Kidney glomerular epithelial cell (primary cell): Measurements from ENCODE around the gene HYAL1.

ENCODE experiments used
- DNase-seq: peaks from one replicate; lab custom pipeline; 2025; lab: John Stamatoyannopoulos, UW

The HYAL1 gene

GRCh38 chr3:50303013-50303815 is at the start of gene HYAL1:
HYAL1 (minus strand) TSS chr3:50303574; CDS start chr3:50302956, 618 bp downstream.
- no peak for DNase-seq

- peak; percentile 51 for DNase-seq
Measured at GRCh38 chr3:50352781-50353180, 49.4 kb upstream of the HYAL1 start.

GRCh38 chr3:50351323-50351697 is 47.9 kb upstream of the HYAL1 start:
- no peak for DNase-seq

- DNase-seq, result peak; percentile 90
Measured at GRCh38 chr3:50350527-50351322, 47.4 kb upstream of the HYAL1 start, which contains the start of the genes CYB561D2 and NPRL2. CYB561D2 (plus strand) TSS chr3:50350862; CDS start chr3:50351434, 572 bp downstream. NPRL2 (minus strand) TSS chr3:50350775; CDS start chr3:50350652, 123 bp downstream.

GRCh38 chr3:50350213-50350526 is 46.8 kb upstream of the HYAL1 start:
- no peak for DNase-seq

GRCh38 chr3:50347187-50347813 is 43.9 kb upstream of the HYAL1 start:
- peak; percentile 61 for DNase-seq

GRCh38 chr3:50345586-50346234 is 42.3 kb upstream of the HYAL1 start, which contains the start of gene ZMYND10:
ZMYND10 (minus strand) TSS chr3:50345732; CDS start chr3:50345579, 153 bp downstream.
- DNase-seq, result peak; percentile 14

- no peak for DNase-seq
Measured at GRCh38 chr3:50345008-50345407, 41.6 kb upstream of the HYAL1 start.

GRCh38 chr3:50342813-50343633 is 39.6 kb upstream of the HYAL1 start:
- no peak for DNase-seq

- no peak for DNase-seq
Measured at GRCh38 chr3:50341996-50342650, 38.7 kb upstream of the HYAL1 start.

GRCh38 chr3:50341537-50341936 is 38.2 kb upstream of the HYAL1 start:
- DNase-seq, result no peak

- DNase-seq, result no peak
Measured at GRCh38 chr3:50340448-50341329, 37.3 kb upstream of the HYAL1 start, which contains the start of gene RASSF1. RASSF1 (minus strand) TSS chr3:50340836; CDS start chr3:50340805, 31 bp downstream.

GRCh38 chr3:50340147-50340447 is 36.7 kb upstream of the HYAL1 start:
- no peak for DNase-seq

GRCh38 chr3:50339485-50340146 is 36.2 kb upstream of the HYAL1 start:
- no peak for DNase-seq

GRCh38 chr3:50338965-50339364 is 35.6 kb upstream of the HYAL1 start:
- DNase-seq, result no peak

GRCh38 chr3:50337175-50337861 is 33.9 kb upstream of the HYAL1 start:
- DNase-seq, result peak; percentile 95

GRCh38 chr3:50336452-50337174 is 33.2 kb upstream of the HYAL1 start:
- DNase-seq, result peak; percentile 48
